Endometrium (tissue), 2 donors: Measurements from ENCODE around the gene LYVE1.
A peak's percentile ranks its signal among the peaks of the same experiment; 100 is the strongest.

Experiments
- FAIRE-seq: peaks from 2 replicates; lab custom pipeline; 2012; peaks lifted over from hg19 to GRCh38; lab: Jason Lieb, UNC
- donor health status: control.
- donor health status: control.

LYVE1 gene

GRCh38 chr11:10592331-10592730 lies 23.9 kb upstream of the LYVE1 start:
- no peak for FAIRE-seq

- FAIRE-seq, result no peak
These were observed 23.3 kb upstream of the LYVE1 start for GRCh38 chr11:10591741-10592140.

- FAIRE-seq, result peak; percentile 72
These were observed 21.9 kb upstream of the LYVE1 start for GRCh38 chr11:10590218-10590915.

GRCh38 chr11:10588904-10589303 lies 20.4 kb upstream of the LYVE1 start:
- FAIRE-seq, result no peak

GRCh38 chr11:10587995-10588394 lies 19.5 kb upstream of the LYVE1 start:
- no peak for FAIRE-seq

- FAIRE-seq, result no peak
These were observed 18.9 kb upstream of the LYVE1 start for GRCh38 chr11:10587388-10587787.

- FAIRE-seq, result no peak
These were observed 15.6 kb upstream of the LYVE1 start for GRCh38 chr11:10584071-10584501.

- FAIRE-seq, result no peak
These were observed 13.1 kb upstream of the LYVE1 start for GRCh38 chr11:10581481-10582019.

GRCh38 chr11:10580623-10581022 lies 12.2 kb upstream of the LYVE1 start:
- no peak for FAIRE-seq

GRCh38 chr11:10579700-10580099 lies 11.2 kb upstream of the LYVE1 start:
- FAIRE-seq, result no peak

- FAIRE-seq, result no peak
These were observed 7.6 kb upstream of the LYVE1 start for GRCh38 chr11:10576035-10576398.

- no peak for FAIRE-seq
These were observed 7.0 kb upstream of the LYVE1 start for GRCh38 chr11:10575346-10576034.

- no peak for FAIRE-seq
These were observed 5.1 kb upstream of the LYVE1 start for GRCh38 chr11:10573556-10573955.

GRCh38 chr11:10573028-10573427 lies 4.6 kb upstream of the LYVE1 start:
- FAIRE-seq, result no peak

GRCh38 chr11:10572533-10572932 lies 4.1 kb upstream of the LYVE1 start:
- no peak for FAIRE-seq

GRCh38 chr11:10567446-10567845 lies 1.0 kb downstream of the LYVE1 start:
- no peak for FAIRE-seq

- no peak for FAIRE-seq
These were observed 2.1 kb downstream of the LYVE1 start for GRCh38 chr11:10566257-10566957.

- no peak for FAIRE-seq
These were observed 3.0 kb downstream of the LYVE1 start for GRCh38 chr11:10565493-10565892.

- FAIRE-seq, result no peak
These were observed 3.7 kb downstream of the LYVE1 start for GRCh38 chr11:10564696-10565318.

GRCh38 chr11:10564030-10564429 lies 4.4 kb downstream of the LYVE1 start:
- no peak for FAIRE-seq

GRCh38 chr11:10561947-10562346 lies 6.5 kb downstream of the LYVE1 start:
- FAIRE-seq, result no peak

GRCh38 chr11:10561043-10561818 lies 7.2 kb downstream of the LYVE1 start:
- no peak for FAIRE-seq
